Keratinocyte (primary cell): Measurements from ENCODE around the gene CFAP58. TPM values are rescaled to one million over a fixed set of nuclear protein-coding genes. Genes with fewer than 3 reads are reported as not detected.

Experiments
- DNase-seq: peaks from one replicate; pipeline ENCODE4 v3.0.0-alpha.2; 2011; ENCODE audit warnings: low read depth, missing footprints, low spot score
- FAIRE-seq: peaks from 2 replicates; lab custom pipeline; 2011; peaks lifted over from hg19 to GRCh38; lab: Jason Lieb, UNC
- H2AFZ ChIP-seq: 2 replicates; pipeline ENCODE4 v1.6.0; 2012; ENCODE audit warnings: low read length, control low read depth, inconsistent platforms; ENCODE audit not compliant: control insufficient read depth
- H3K27ac ChIP-seq: 2 replicates; pipeline ENCODE4 v1.5.1; 2011; ENCODE audit warnings: low read length; ENCODE audit not compliant: control insufficient read depth, insufficient read depth
- H3K27me3 ChIP-seq: 3 replicates; pipeline ENCODE4 v1.6.0; 2011; ENCODE audit warnings: low read length; ENCODE audit not compliant: control insufficient read depth, insufficient read depth; ENCODE audit errors: extremely low read depth
- H3K36me3 ChIP-seq, 2 experiments: 2 replicates in 1 of 2; 3 replicates in 1 of 2; pipeline ENCODE4 v1.5.1; 2011; ENCODE audit warnings: low read length in 2 of 2, mild to moderate bottlenecking in 1 of 2; ENCODE audit not compliant: control insufficient read depth in 2 of 2, insufficient read depth in 2 of 2; ENCODE audit errors: extremely low read depth in 1 of 2
- H3K4me1 ChIP-seq: 3 replicates; pipeline ENCODE4 v1.5.1; 2011; ENCODE audit warnings: low read length; ENCODE audit not compliant: control insufficient read depth, insufficient read depth; ENCODE audit errors: extremely low read depth
- H3K4me2 ChIP-seq: 3 replicates; pipeline ENCODE4 v1.6.0; 2011; ENCODE audit warnings: low read depth, low read length; ENCODE audit not compliant: control insufficient read depth, insufficient read depth; ENCODE audit errors: extremely low read depth
- H3K4me3 ChIP-seq, 3 experiments: fragments of 200-600 bp in 1 of 3; sonication (generic) in 1 of 3; 2 replicates in 2 of 3; 3 replicates in 1 of 3; pipeline ENCODE4 v1.5.1; 2011 to 2016; ENCODE audit warnings: low read length in 3 of 3, mild to moderate bottlenecking in 3 of 3, control low read depth in 2 of 3, inconsistent platforms in 1 of 3, low read depth in 1 of 3, mixed read lengths in 1 of 3, mixed run types in 1 of 3, moderate library complexity in 1 of 3; ENCODE audit not compliant: control insufficient read depth in 2 of 3, insufficient read depth in 2 of 3; ENCODE audit errors: extremely low read depth in 1 of 3
- H3K79me2 ChIP-seq: 2 replicates; pipeline ENCODE4 v1.6.0; 2012; ENCODE audit warnings: low read length; ENCODE audit not compliant: control insufficient read depth, insufficient read depth
- H3K9ac ChIP-seq: 3 replicates; pipeline ENCODE4 v1.6.0; 2011; ENCODE audit warnings: low read length; ENCODE audit not compliant: control insufficient read depth, insufficient read depth; ENCODE audit errors: extremely low read depth
- H3K9me1 ChIP-seq: 3 replicates; pipeline ENCODE4 v1.6.0; 2011; ENCODE audit warnings: low read length; ENCODE audit not compliant: control insufficient read depth, insufficient read depth; ENCODE audit errors: extremely low read depth
- H3K9me3 ChIP-seq: 2 replicates; pipeline ENCODE4 v1.5.1; 2012; ENCODE audit warnings: low read depth, low read length; ENCODE audit not compliant: control insufficient read depth
- H4K20me1 ChIP-seq: 3 replicates; pipeline ENCODE4 v1.6.0; 2011; ENCODE audit warnings: low read length; ENCODE audit not compliant: control insufficient read depth, insufficient read depth; ENCODE audit errors: extremely low read depth
- CTCF ChIP-seq, 3 experiments: IDR thresholded peaks in 1 of 3; conservative IDR thresholded peaks in 1 of 3; optimal IDR thresholded peaks in 1 of 3; 2 replicates in 2 of 3; 3 replicates in 1 of 3; pipeline versions ENCODE3 to v1.5.1; 2011; ENCODE audit warnings: low read length in 3 of 3, mild to moderate bottlenecking in 3 of 3, moderate library complexity in 2 of 3, control low read depth in 1 of 3, inconsistent platforms in 1 of 3; ENCODE audit not compliant: insufficient read depth in 2 of 3; ENCODE audit errors: extremely low read depth in 1 of 3
- EZH2 ChIP-seq: IDR thresholded peaks from one replicate; pipeline ENCODE4 v1.6.1; 2012; ENCODE audit warnings: inconsistent platforms, mild to moderate bottlenecking, low read length, moderate library complexity
- dilution Hi-C: fragments of 300-500 bp; cut with MboI; formaldehyde crosslinking; loops from one replicate; pipeline ENCODE4 v1.7.0; 2020; ENCODE audit warnings: low sequenced_read_pairs; ENCODE audit not compliant: extremely low pct_ligation_motif_present
- polyA plus RNA-seq, 5 experiments: library from polyadenylated mRNA; depleted of rRNA in 3 of 5; stranded (reverse) in 3 of 5; stranded (forward) in 1 of 5; unstranded in 1 of 5; fragments of >200 nt; gene quantifications; 1 replicate in 1 of 5; 2 replicates in 3 of 5; 3 replicates in 1 of 5; pipeline versions ENCODE4 v1.2.1 to v1.2.3, GENCODE V29; 2011 to 2012; ENCODE audit warnings: missing spikeins in 2 of 5, low read depth in 1 of 5, low replicate concordance in 1 of 5

The CFAP58 gene
- polyA plus RNA-seq, 1 donor (not counting 4 experiments of a cell fraction or from before 2014, with no cell fraction given), result 2.3 TPM

GRCh38 chr10:104317726-104318299, 35.8 kb upstream of the CFAP58 start:
- FAIRE-seq (peak; percentile 82), DNase-seq (no peak)
- TF ChIP-seq CTCF (optimal IDR thresholded peaks at IDR 0.05 in 1 of 3, IDR thresholded peaks at IDR 0.05 in 1 of 3, conservative IDR thresholded peaks at IDR 0.05 in 1 of 3; ENCODE audit: extremely low read depth in 1 of 3, insufficient read depth in 2 of 3, low read length in 3 of 3) (no peak), EZH2 (no peak)
- H4K20me1 ChIP-seq, result peaks cover 6% of the 10 kb centered on the region
- no peak overlapping the region for H3K4me3 ChIP-seq
- peak overlapping the region; percentile 25 for H3K4me2 ChIP-seq
- H3K27ac ChIP-seq, result peak overlapping the region; percentile 8
- no peaks in the 10 kb centered on the region for H3K27me3 ChIP-seq
- H3K79me2 ChIP-seq, result peaks cover 87% of the 10 kb centered on the region
- dilution Hi-C loops, result no loop called here
- no peak overlapping the region for H2AFZ ChIP-seq
- H3K9ac ChIP-seq, result no peak overlapping the region
- H3K9me1 ChIP-seq, result peaks cover 3% of the 10 kb centered on the region
- H3K36me3 ChIP-seq, result peaks cover 17 to 20% of the 10 kb centered on the region in 2 experiments
- H3K4me1 ChIP-seq, result peaks cover 61% of the 10 kb centered on the region
- no peaks in the 10 kb centered on the region for H3K9me3 ChIP-seq

GRCh38 chr10:104318326-104318725, 35.3 kb upstream of the CFAP58 start:
- dilution Hi-C loops, result no loop called here
- Histone ChIP-seq H3K9ac (no peak overlapping the region), H3K9me3 (no peaks in the 10 kb centered on the region), H3K4me1 (peaks cover 66% of the 10 kb centered on the region), H3K36me3 (peaks cover 11 to 14% of the 10 kb centered on the region in 2 experiments), H3K27me3 (no peaks in the 10 kb centered on the region), H3K4me2 (no peak overlapping the region), H2AFZ (no peak overlapping the region), H4K20me1 (peaks cover 6% of the 10 kb centered on the region), H3K27ac (peak overlapping the region; percentile 79), H3K9me1 (peaks cover 3% of the 10 kb centered on the region), H3K79me2 (peaks cover 82% of the 10 kb centered on the region), H3K4me3 (no peak overlapping the region)
- no peak for TF ChIP-seq CTCF (optimal IDR thresholded peaks at IDR 0.05 in 1 of 3, IDR thresholded peaks at IDR 0.05 in 1 of 3, conservative IDR thresholded peaks at IDR 0.05 in 1 of 3; ENCODE audit: extremely low read depth in 1 of 3, insufficient read depth in 2 of 3, low read length in 3 of 3)
- TF ChIP-seq EZH2, result no peak
- peak; percentile 59 for FAIRE-seq
- no peak for DNase-seq
